K562 (cell line): ENCODE data around the gene NTNG1. TPM values are rescaled to one million over a fixed set of nuclear protein-coding genes. Genes with fewer than 3 reads are reported as not detected.

Experiments used
- ATAC-seq: fragments of 200-7000 bp; cut with Tn5 transposase; 3 replicates; pipeline ENCODE4 v1.9.1; 2020; ENCODE audit warnings: moderate library complexity
- BruUV-seq: library from RNA; stranded (reverse); fragments of 400-500 nt; replicated peaks from 2 replicates; lab custom pipeline; 2021; lab: Mats Ljungman, UMichigan
- CTCF ChIA-PET: fragments of 300-600 bp; formaldehyde crosslinking; extraction: SDS; loops from one replicate; lab custom pipeline; 2021; ENCODE audit warnings: low intra/inter-chr PET ratio; lab: Yijun Ruan, JAX
- POLR2A ChIA-PET: fragments of 300-600, 350-650 bp; sonication (Branson Sonifier 250); formaldehyde crosslinking; extraction: SDS; loops from one replicate; lab custom pipeline; 2021; ENCODE audit warnings: antibody characterized with exemption, inconsistent platforms; lab: Yijun Ruan, JAX
- DNase-seq, 4 experiments: peaks; one replicate each; pipeline versions ENCODE4 v3.0.0 to v3.0.0-alpha.2; 2011 to 2018; ENCODE audit warnings: low spot score in 3 of 4, mixed read lengths in 3 of 4; ENCODE audit errors: extremely low read depth in 1 of 4
- FAIRE-seq: peaks from 2 replicates; lab custom pipeline; 2011; peaks lifted over from hg19 to GRCh38; lab: Jason Lieb, UNC
- H2AFZ ChIP-seq: 2 replicates; pipeline ENCODE4 v1.6.0; 2011; ENCODE audit warnings: low read depth, low read length, control low read depth, inconsistent platforms
- H3K27ac ChIP-seq: fragments of 200-600 bp; 3 replicates; pipeline ENCODE4 v1.8.0; 2011; ENCODE audit warnings: low read depth, mild to moderate bottlenecking, control low read depth, inconsistent platforms, low read length, moderate library complexity, mixed read lengths; ENCODE audit errors: extremely low read depth
- H3K27me3 ChIP-seq, 2 experiments: fragments of 300-600 bp in 1 of 2; 2 replicates in 1 of 2; 3 replicates in 1 of 2; pipeline versions ENCODE4 v1.6.0 to v1.8.0; 2011; ENCODE audit warnings: inconsistent platforms in 2 of 2, low read length in 2 of 2, mild to moderate bottlenecking in 1 of 2, mixed read lengths in 1 of 2, moderate library complexity in 1 of 2; ENCODE audit not compliant: control insufficient read depth in 2 of 2, insufficient read depth in 2 of 2
- H3K36me3 ChIP-seq: fragments of 300-600 bp; 3 replicates; pipeline ENCODE4 v1.8.0; 2011; ENCODE audit warnings: mild to moderate bottlenecking, low read length, inconsistent platforms; ENCODE audit not compliant: control insufficient read depth, insufficient read depth
- H3K4me1 ChIP-seq, 2 experiments: fragments of 200-600 bp in 1 of 2; replicated peaks in 1 of 2; 2 replicates in 1 of 2; 3 replicates in 1 of 2; pipeline versions ENCODE4 v1.5.1 to v1.8.0; 2011; ENCODE audit warnings: inconsistent platforms in 2 of 2, low read length in 2 of 2, mild to moderate bottlenecking in 1 of 2, mixed read lengths in 1 of 2, moderate library complexity in 1 of 2; ENCODE audit not compliant: control insufficient read depth in 2 of 2, insufficient read depth in 2 of 2
- H3K4me2 ChIP-seq: 2 replicates; pipeline ENCODE4 v1.6.1; 2011; ENCODE audit warnings: low read length, control low read depth, inconsistent platforms, mixed read lengths; ENCODE audit not compliant: insufficient read depth
- H3K4me3 ChIP-seq: fragments of 200-600 bp; sonication (generic), shearing (Covaris generic); 2 replicates; pipeline ENCODE4 v1.5.1; 2016; ENCODE audit warnings: control low read depth, inconsistent platforms
- H3K79me2 ChIP-seq: fragments of 200-600 bp; 3 replicates; pipeline ENCODE4 v1.8.0; 2011; ENCODE audit warnings: low read length, inconsistent platforms; ENCODE audit not compliant: control insufficient read depth, insufficient read depth
- H3K9ac ChIP-seq, 2 experiments: 2 replicates each; pipeline versions ENCODE4 v1.6.0 to v1.6.1; 2011; ENCODE audit warnings: low read depth in 2 of 2, low read length in 2 of 2, control low read depth in 1 of 2, inconsistent platforms in 1 of 2, mild to moderate bottlenecking in 1 of 2, mixed read lengths in 1 of 2; ENCODE audit not compliant: insufficient read depth in 1 of 2
- H3K9me1 ChIP-seq: one replicate; pipeline ENCODE4 v1.6.0; 2011; ENCODE audit warnings: inconsistent platforms, mild to moderate bottlenecking, low read length, moderate library complexity; ENCODE audit not compliant: control insufficient read depth, insufficient read depth
- H3K9me3 ChIP-seq: replicated peaks from 2 replicates; pipeline ENCODE4 v1.5.1; 2011; ENCODE audit warnings: low read depth, low read length, inconsistent platforms; ENCODE audit not compliant: control insufficient read depth, insufficient read depth
- H4K20me1 ChIP-seq: replicated peaks from 2 replicates; pipeline ENCODE4 v1.6.1; 2011; ENCODE audit warnings: low read length, inconsistent platforms, mixed read lengths; ENCODE audit not compliant: control insufficient read depth, insufficient read depth
- CBX5 ChIP-seq: IDR thresholded peaks from 2 replicates; pipeline ENCODE4 v1.6.1; 2014; ENCODE audit warnings: low read depth, borderline replicate concordance
- CHCHD3 ChIP-seq: fragments of 250-450 bp; sonication (Bioruptor Pico); IDR thresholded peaks from 2 replicates; pipeline ENCODE4 v2.1.2; 2022; ENCODE audit warnings: mild to moderate bottlenecking
- GTF2A2 ChIP-seq: IDR thresholded peaks from 2 replicates; pipeline ENCODE4 v1.6.1; 2016; ENCODE audit warnings: mild to moderate bottlenecking, missing genetic modification characterization, missing compliant biosample characterization
- MAZ ChIP-seq, 2 experiments: fragments of 450-650 bp in 1 of 2; sonication (generic) in 1 of 2; formaldehyde crosslinking; IDR thresholded peaks in 1 of 2; conservative IDR thresholded peaks in 1 of 2; 2 replicates each; pipeline versions ENCODE4 v1.4.0 to v1.5.0; 2020; ENCODE audit warnings: mild to moderate bottlenecking in 1 of 2, missing genetic modification reagents in 1 of 2
- MYC ChIP-seq, 2 experiments: fragments of 250-450 bp in 1 of 2; sonication (Bioruptor Pico) in 1 of 2; IDR thresholded peaks; 2 replicates each; pipeline versions ENCODE4 v1.5.1 to v1.6.1; 2012 to 2021; ENCODE audit warnings: low read depth in 2 of 2, borderline replicate concordance in 1 of 2, improper control_type of control experiment in 1 of 2, low read length in 1 of 2, mild to moderate bottlenecking in 1 of 2, moderate library complexity in 1 of 2
- NCOA1 ChIP-seq: fragments of 450-650 bp; IDR thresholded peaks from 2 replicates; pipeline ENCODE4 v1.6.1; 2016; ENCODE audit warnings: low read depth
- PTBP1 ChIP-seq: fragments of 200-400 bp; formaldehyde crosslinking; IDR thresholded peaks from 2 replicates; pipeline ENCODE4 v1.6.1; 2017; ENCODE audit warnings: low read depth, low read length
- PYGO2 ChIP-seq: fragments of 450-650 bp; IDR thresholded peaks from 2 replicates; pipeline ENCODE4 v1.6.1; 2016; ENCODE audit warnings: mild to moderate bottlenecking, missing genetic modification characterization, moderate library complexity, missing compliant biosample characterization
- ZNF354B ChIP-seq: fragments of 250-450 bp; sonication (Bioruptor Pico); IDR thresholded peaks from 2 replicates; pipeline ENCODE4 v1.4.0; 2020
- WGBS: fragments of 100-300 bp; shearing (Covaris generic); methylation state at CpG from one replicate; pipeline ENCODE4 v1.1.6; 2016; ENCODE audit warnings: low coverage, mixed read lengths; ENCODE audit not compliant: insufficient coverage; ENCODE audit errors: missing lambda C conversion rate; 5-methylcytosine and 5-hydroxymethylcytosine counted together
- in situ Hi-C: fragments of 300-500 bp; cut with MboI; formaldehyde crosslinking; loops from 4 replicates; pipeline ENCODE4 v1.15.0; 2018; ENCODE audit warnings: inconsistent platforms, mixed read lengths
- intact Hi-C: fragments of 100-400 bp; cut with micrococcal nuclease; formaldehyde crosslinking; loops from 2 replicates; pipeline ENCODE4 v1.14.2; 2022
- polyA plus RNA-seq, 8 experiments: library from polyadenylated mRNA; depleted of rRNA in 4 of 8; stranded (reverse) in 5 of 8; unstranded in 3 of 8; fragments of >200 nt; fragmentation: Nextera tagmentation in 2 of 8; fragmentation: Illumina TruSeq in 1 of 8; extraction: Ambion mirVana in 2 of 8; extraction: Trizol in 1 of 8; gene quantifications; 2 replicates each; pipeline versions ENCODE4 v1.2.1 to v1.2.3, GENCODE V29; 2011 to 2014; ENCODE audit warnings: inconsistent platforms in 1 of 8, missing spikeins in 1 of 8
- total RNA-seq, 7 experiments: library from RNA; depleted of rRNA in 6 of 7; stranded (reverse); fragments of >200 nt in 6 of 7; fragmentation: Illumina TruSeq in 2 of 7; extraction: Trizol in 2 of 7; gene quantifications; 2 replicates each; pipeline versions ENCODE4 v1.2.1 to v1.2.3, GENCODE V29; 2011 to 2021; ENCODE audit warnings: low replicate concordance in 1 of 7
- TF ChIP-seq, protein P1 (sequence below): fragments of 450-650 bp; IDR thresholded peaks from one replicate; pipeline ENCODE4 v1.6.1; 2018; ENCODE audit warnings: mild to moderate bottlenecking, moderate library complexity; ENCODE audit not compliant: partially characterized antibody

NTNG1 gene
- total and polyA plus RNA-seq, 9 of the 15 experiments (the other 6 are each of a cell fraction or from before 2014, with no cell fraction given): not detected

DNA sequence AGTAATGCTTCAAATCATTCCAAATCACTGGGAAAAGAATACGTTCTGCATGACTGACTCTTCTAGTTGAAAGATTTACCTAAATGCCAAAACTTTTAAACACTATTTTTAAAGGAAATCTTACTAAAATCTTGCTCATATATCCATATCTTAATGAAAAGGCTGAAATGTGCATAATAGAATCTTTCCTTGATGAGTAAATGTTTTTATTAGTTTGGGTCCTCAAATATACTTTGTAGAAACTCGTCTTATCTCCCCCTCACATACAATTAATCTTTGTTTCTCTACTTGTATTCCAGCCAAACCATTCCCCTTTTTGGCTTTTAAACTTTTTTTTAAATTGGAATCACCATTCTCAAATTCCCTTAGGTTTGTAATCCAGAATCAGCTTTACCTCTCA is 110.2 kb downstream of the NTNG1 start:
- Histone ChIP-seq H3K4me1 (no peaks in the 10 kb centered on the region), H3K9ac (no peak overlapping the region), H3K27me3 (no peaks in the 10 kb centered on the region), H3K9me1 (no peaks in the 10 kb centered on the region), H3K36me3 (no peaks in the 10 kb centered on the region), H4K20me1 (no peaks in the 10 kb centered on the region), H2AFZ (no peak overlapping the region), H3K9me3 (no peaks in the 10 kb centered on the region), H3K27ac (no peak overlapping the region), H3K79me2 (no peaks in the 10 kb centered on the region), H3K4me3 (no peak overlapping the region), H3K4me2 (no peak overlapping the region)
- intact Hi-C loops (no loop called here), in situ Hi-C loops (no loop called here)
- no TSS peak for BruUV-seq
- CTCF ChIA-PET: no interaction called here
- ATAC-seq (no peak), FAIRE-seq (no peak), DNase-seq (no peak)
- TF ChIP-seq CHCHD3 (CRISPR knock-in tag) (no peak), GTF2A2 (no peak), ZNF354B (CRISPR knock-in tag) (no peak), CBX5 (no peak), PYGO2 (tag) (no peak), PTBP1 (no peak), MAZ (CRISPR knock-in tag; conservative IDR thresholded peaks at IDR 0.05 in 1 of 2, IDR thresholded peaks at IDR 0.05 in 1 of 2) (no peak), NCOA1 (no peak), MYC (IDR thresholded peaks at IDR 0.05; ENCODE audit: low read depth, low read length) (no peak), MYC (CRISPR knock-in tag; IDR thresholded peaks at IDR 0.05; ENCODE audit: borderline replicate concordance, low read depth) (no peak)
- TF ChIP-seq, protein P1, sequence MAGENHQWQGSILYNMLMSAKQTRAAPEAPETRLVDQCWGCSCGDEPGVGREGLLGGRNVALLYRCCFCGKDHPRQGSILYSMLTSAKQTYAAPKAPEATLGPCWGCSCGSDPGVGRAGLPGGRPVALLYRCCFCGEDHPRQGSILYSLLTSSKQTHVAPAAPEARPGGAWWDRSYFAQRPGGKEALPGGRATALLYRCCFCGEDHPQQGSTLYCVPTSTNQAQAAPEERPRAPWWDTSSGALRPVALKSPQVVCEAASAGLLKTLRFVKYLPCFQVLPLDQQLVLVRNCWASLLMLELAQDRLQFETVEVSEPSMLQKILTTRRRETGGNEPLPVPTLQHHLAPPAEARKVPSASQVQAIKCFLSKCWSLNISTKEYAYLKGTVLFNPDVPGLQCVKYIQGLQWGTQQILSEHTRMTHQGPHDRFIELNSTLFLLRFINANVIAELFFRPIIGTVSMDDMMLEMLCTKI: no peak
- POLR2A ChIA-PET: no interaction called here
- 4% methylated on average over 2 of the region's 2 CpGs for WGBS
